HEK293T (cell line): ENCODE measurements around the gene PYCR2.

Experiments
- ARNT ChIP-seq: fragments of 450-650 bp; IDR thresholded peaks from 2 replicates; pipeline ENCODE4 v1.6.1; 2017; ENCODE audit warnings: mild to moderate bottlenecking
- ELF4 ChIP-seq: fragments of 450-650 bp; IDR thresholded peaks from 2 replicates; pipeline ENCODE4 v1.6.1; 2017; ENCODE audit warnings: antibody characterized with exemption
- FOXA1 ChIP-seq: fragments of 450-650 bp; IDR thresholded peaks from 2 replicates; pipeline ENCODE4 v1.6.1; 2016; ENCODE audit warnings: mild to moderate bottlenecking
- FOXM1 ChIP-seq: fragments of 450-650 bp; IDR thresholded peaks from 2 replicates; pipeline ENCODE4 v1.6.1; 2017; ENCODE audit warnings: mild to moderate bottlenecking, borderline replicate concordance
- PKNOX1 ChIP-seq: fragments of 450-650 bp; IDR thresholded peaks from 2 replicates; pipeline ENCODE4 v1.6.1; 2016
- SP1 ChIP-seq: fragments of 450-650 bp; IDR thresholded peaks from 2 replicates; pipeline ENCODE4 v1.6.1; 2017
- SUZ12 ChIP-seq: fragments of 450-650 bp; IDR thresholded peaks from 2 replicates; pipeline ENCODE4 v1.6.1; 2016; ENCODE audit warnings: mild to moderate bottlenecking
- TARDBP ChIP-seq: fragments of 450-650 bp; IDR thresholded peaks from 2 replicates; pipeline ENCODE4 v1.6.1; 2016
- ZNF384 ChIP-seq: fragments of 450-650 bp; IDR thresholded peaks from 2 replicates; pipeline ENCODE4 v1.6.1; 2016

DNA sequence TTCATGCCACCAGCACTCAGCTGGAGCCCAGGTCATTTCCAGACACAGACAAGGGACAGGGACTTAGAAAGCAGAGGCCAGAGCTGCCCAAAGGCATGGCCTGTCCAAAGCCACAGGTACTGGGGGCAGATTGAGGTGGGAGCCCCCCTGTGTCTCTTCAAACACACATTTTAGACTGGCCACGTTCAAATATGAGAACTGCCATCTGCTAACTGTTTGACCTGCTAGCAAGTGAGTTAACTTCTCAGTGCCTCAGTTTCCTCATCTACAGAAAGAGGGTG is 17.8 kb upstream of the PYCR2 start:
- no peak for TF ChIP-seq FOXA1
- TF ChIP-seq PKNOX1: no peak
- no peak for TF ChIP-seq ELF4
- TF ChIP-seq ZNF384: no peak
- no peak for TF ChIP-seq ARNT
- no peak for TF ChIP-seq SUZ12
- no peak for TF ChIP-seq TARDBP
- TF ChIP-seq SP1: no peak
- no peak for TF ChIP-seq FOXM1
